Muscle of back (tissue), 13 donors: ENCODE results near the gene ATP5PB. TPM values are rescaled to one million over a fixed set of nuclear protein-coding genes. Genes with fewer than 3 reads are reported as not detected.

Experiments
- DNase-seq, 3 donors: peaks; one replicate each; pipeline versions ENCODE4 v3.0.0 to v3.0.0-alpha.2; 2013
- long read RNA-seq, 9 donors: transcript quantifications; one replicate each; lab custom pipeline, GENCODE V29; 2026
- polyA plus RNA-seq, 10 donors: library from polyadenylated mRNA; unstranded; fragments of 120-200 nt; gene quantifications; one replicate each; pipeline ENCODE4 v1.2.1, GENCODE V29; 2013; ENCODE audit not compliant: insufficient read length in 10 of 10

Gene ATP5PB
- 100 to 1,000 TPM; 259 to 303 (median 289) TPM for polyA plus RNA-seq
- long read RNA-seq, donor 1, transcript ATP5PB-202 (7 exons, 3,156 nt): major isoform, 84 of 106 reads
- long read RNA-seq, donor 1, partial matches to known transcripts: 15 of 106 reads
- long read RNA-seq, donor 1, other reads (novel, unspliced or antisense): 5 of 106 reads
- long read RNA-seq, donor 2, transcript ATP5PB-202 (7 exons, 3,156 nt): major isoform, 77 of 82 reads
- long read RNA-seq, donor 2, partial matches to known transcripts: 5 of 82 reads
- long read RNA-seq, donor 2, other reads (novel, unspliced or antisense): 0 of 82 reads
- long read RNA-seq, donor 3: 0 reads
- long read RNA-seq, donor 4, transcript ATP5PB-202 (7 exons, 3,156 nt): major isoform, 62 of 72 reads
- long read RNA-seq, donor 4, partial matches to known transcripts: 9 of 72 reads
- long read RNA-seq, donor 4, other reads (novel, unspliced or antisense): 0 of 72 reads
- long read RNA-seq, donor 5, transcript ATP5PB-202 (7 exons, 3,156 nt): major isoform, 100 of 135 reads
- long read RNA-seq, donor 5, partial matches to known transcripts: 29 of 135 reads
- long read RNA-seq, donor 5, other reads (novel, unspliced or antisense): 5 of 135 reads
- long read RNA-seq, donor 6, transcript ATP5PB-202 (7 exons, 3,156 nt): major isoform, 105 of 118 reads
- long read RNA-seq, donor 6, partial matches to known transcripts: 12 of 118 reads
- long read RNA-seq, donor 6, other reads (novel, unspliced or antisense): 0 of 118 reads
- long read RNA-seq, donor 7, transcript ATP5PB-202 (7 exons, 3,156 nt): major isoform, 56 of 63 reads
- long read RNA-seq, donor 7, partial matches to known transcripts: 0 of 63 reads
- long read RNA-seq, donor 7, other reads (novel, unspliced or antisense): 6 of 63 reads
- long read RNA-seq, donor 8, transcript ATP5PB-202 (7 exons, 3,156 nt): major isoform, 55 of 68 reads
- long read RNA-seq, donor 8, partial matches to known transcripts: 5 of 68 reads
- long read RNA-seq, donor 8, other reads (novel, unspliced or antisense): 5 of 68 reads
- long read RNA-seq, donor 9, transcript ATP5PB-202 (7 exons, 3,156 nt): major isoform, 7 of 9 reads
- long read RNA-seq, donor 9, partial matches to known transcripts: 0 of 9 reads
- long read RNA-seq, donor 9, other reads (novel, unspliced or antisense): 0 of 9 reads

- peak; percentile 98 to 99 (median 99) for DNase-seq
Measured at GRCh38 chr1:111448918-111449702, at the start of gene ATP5PB, which contains the start of gene WDR77. ATP5PB (plus strand) TSS chr1:111449464; CDS start chr1:111449542, 78 bp downstream. WDR77 (minus strand) TSS chr1:111449256; CDS start chr1:111449169, 87 bp downstream.

- peak; percentile 19 to 52 (median 42) for DNase-seq
Measured at GRCh38 chr1:111399792-111400610, 49.3 kb upstream of the ATP5PB start.

- DNase-seq: no peak
Measured at GRCh38 chr1:111402083-111402482, 47.2 kb upstream of the ATP5PB start.

- DNase-seq: no peak
Measured at GRCh38 chr1:111404588-111404987, 44.7 kb upstream of the ATP5PB start.

GRCh38 chr1:111406321-111406768 lies 42.9 kb upstream of the ATP5PB start:
- DNase-seq: peak; percentile 15 to 63 (median 49)

GRCh38 chr1:111407301-111407700 lies 42.0 kb upstream of the ATP5PB start:
- DNase-seq: no peak

- DNase-seq: no peak
Measured at GRCh38 chr1:111412839-111413238, 36.4 kb upstream of the ATP5PB start.

- no peak for DNase-seq
Measured at GRCh38 chr1:111414756-111415155, 34.5 kb upstream of the ATP5PB start.

GRCh38 chr1:111415461-111415860 lies 33.8 kb upstream of the ATP5PB start:
- DNase-seq: no peak

GRCh38 chr1:111417755-111418154 lies 31.5 kb upstream of the ATP5PB start:
- no peak for DNase-seq

GRCh38 chr1:111419037-111419436 lies 30.2 kb upstream of the ATP5PB start:
- DNase-seq: no peak

GRCh38 chr1:111420377-111420776 lies 28.9 kb upstream of the ATP5PB start:
- no peak for DNase-seq

GRCh38 chr1:111422546-111423391 lies 26.5 kb upstream of the ATP5PB start:
- no peak for DNase-seq

- no peak for DNase-seq
Measured at GRCh38 chr1:111424281-111424680, 25.0 kb upstream of the ATP5PB start.

- no peak for DNase-seq
Measured at GRCh38 chr1:111436726-111437125, 12.5 kb upstream of the ATP5PB start.

GRCh38 chr1:111439461-111440351 lies 9.6 kb upstream of the ATP5PB start:
- DNase-seq: no peak

GRCh38 chr1:111441573-111442192 lies 7.6 kb upstream of the ATP5PB start:
- no peak for DNase-seq

- DNase-seq: no peak
Measured at GRCh38 chr1:111442457-111442856, 6.8 kb upstream of the ATP5PB start.
